PC-9 (cell line): ENCODE measurements around the gene DLGAP1.

Source experiments
- CTCF ChIP-seq: fragments of 200-600 bp; sonication (generic); conservative IDR thresholded peaks from 2 replicates; pipeline ENCODE4 v1.6.1; 2017; ENCODE audit warnings: mixed run types, antibody characterized with exemption, mild to moderate bottlenecking, moderate library complexity
- EZH2 ChIP-seq: fragments of 200-600 bp; sonication (generic); IDR thresholded peaks from 2 replicates; pipeline ENCODE4 v1.8.0; 2017; ENCODE audit warnings: antibody characterized with exemption, low read depth

GRCh38 chr18:3826021-3826420 lies 629.1 kb downstream of the DLGAP1 start:
- TF ChIP-seq CTCF (no peak), EZH2 (no peak)
